Right kidney (tissue), 9 donors: ENCODE data around the gene TEC.
"Not testable (repeated sequence)": the region's sequence is repeated elsewhere in the genome, so short reads cannot be mapped to it uniquely, and the experiment has no call there.

ENCODE experiments used
- DNase-seq: peaks from one replicate; pipeline ENCODE4 v3.0.0-alpha.2; 2016
- long read RNA-seq, 8 donors: transcript quantifications; one replicate each; lab custom pipeline, GENCODE V29; 2026

Gene TEC
- long read RNA-seq, donor 1 = 0 reads
- long read RNA-seq, donor 2 = 0 reads
- long read RNA-seq, donor 3 = 0 reads
- long read RNA-seq, donor 4 = 0 reads
- long read RNA-seq, donor 5, partial matches to known transcripts = 0 of 1 reads
- long read RNA-seq, donor 5, other reads (novel, unspliced or antisense) = 0 of 1 reads
- long read RNA-seq, donor 6, partial matches to known transcripts = 0 of 1 reads
- long read RNA-seq, donor 6, other reads (novel, unspliced or antisense) = 0 of 1 reads
- long read RNA-seq, donor 7 = 0 reads
- long read RNA-seq, donor 8 = 0 reads

DNA sequence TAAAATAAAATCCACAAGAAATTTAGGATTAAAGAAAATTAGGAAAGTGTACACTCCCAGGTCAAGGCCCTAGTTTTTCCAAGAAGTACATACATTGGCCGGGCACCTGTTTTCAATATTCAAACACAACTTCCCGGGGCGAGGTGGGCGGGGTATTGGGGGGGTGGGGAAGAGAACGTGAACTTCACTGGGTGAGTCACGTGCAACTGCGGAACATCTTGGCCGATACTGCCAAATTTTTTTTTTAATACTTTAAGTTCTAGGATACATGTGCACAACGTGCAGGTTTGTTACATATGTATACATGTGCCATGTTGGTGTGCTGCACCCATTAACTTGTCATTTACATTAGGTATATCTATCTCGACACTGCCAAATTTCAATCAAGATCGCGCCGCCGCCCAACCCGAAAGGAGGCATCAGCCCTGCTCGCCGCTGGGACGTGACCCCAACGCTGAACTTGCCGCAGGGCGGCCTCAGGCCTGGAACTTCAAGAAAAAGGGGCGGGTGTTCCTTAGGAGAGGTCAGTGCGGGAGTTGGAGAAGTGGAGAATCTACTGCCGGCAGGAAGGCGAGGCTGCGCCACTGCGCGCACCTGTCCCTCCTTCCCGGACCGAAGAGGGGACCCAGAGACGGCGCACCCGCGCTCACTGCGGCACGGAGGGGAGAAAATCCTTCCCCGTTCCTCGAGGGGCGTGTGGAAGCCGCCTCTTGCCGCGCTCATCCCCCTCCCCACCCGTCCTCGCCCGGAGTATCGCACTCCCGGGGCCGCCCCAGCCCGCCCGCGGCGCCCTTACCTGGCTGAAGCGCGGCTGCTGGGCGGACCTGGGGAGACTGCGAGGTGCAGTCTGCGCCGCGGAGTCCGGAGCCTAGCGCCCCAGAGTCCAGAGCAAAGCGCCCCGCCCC lies at the start of gene TEC:
TEC (minus strand) TSS at position 883 of the 905 bp plus-strand sequence. CDS start 41,224 bp downstream, outside the sequence.
- peak; percentile 80 for DNase-seq

DNA sequence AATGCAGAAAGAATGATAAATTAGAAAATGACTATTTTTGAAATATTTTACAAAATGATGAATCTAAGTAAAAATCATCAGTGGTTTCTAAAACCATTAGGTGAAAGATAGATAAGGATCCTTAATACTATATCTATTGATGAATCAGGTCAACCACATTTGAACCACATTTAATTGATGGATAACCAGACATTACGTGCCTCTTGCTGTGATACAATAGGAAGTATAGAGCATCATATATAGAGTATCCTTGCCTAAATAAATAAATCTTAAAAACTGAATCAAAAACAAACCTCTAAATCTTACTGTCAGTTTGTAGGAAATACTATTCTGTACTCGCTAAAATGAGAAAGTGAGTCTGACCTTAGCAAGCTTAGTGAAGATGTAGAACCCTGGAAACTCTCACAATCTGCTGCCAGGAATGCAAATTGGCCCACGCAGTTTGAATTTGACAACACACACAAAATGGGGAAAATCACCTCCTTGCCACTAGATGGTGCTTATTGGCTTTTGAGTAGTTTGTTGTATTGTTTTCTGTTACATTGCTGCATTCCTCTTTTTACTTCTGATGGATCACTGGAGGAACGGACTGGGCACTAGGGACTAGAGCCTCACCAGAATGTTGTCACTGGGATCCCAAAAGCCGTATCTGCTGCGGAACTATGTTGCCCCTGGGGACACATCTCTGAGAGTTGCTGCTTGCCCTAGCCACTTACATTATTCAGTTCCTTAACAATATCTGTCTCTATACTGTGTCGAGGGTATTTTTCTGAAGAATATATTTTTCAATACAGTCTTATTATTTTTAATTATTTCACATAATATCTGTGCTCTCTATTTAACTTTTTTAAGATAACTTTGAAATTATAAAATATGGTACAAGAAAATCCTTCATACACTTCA lies 46.3 kb upstream of the TEC start:
- no peak for DNase-seq

DNA sequence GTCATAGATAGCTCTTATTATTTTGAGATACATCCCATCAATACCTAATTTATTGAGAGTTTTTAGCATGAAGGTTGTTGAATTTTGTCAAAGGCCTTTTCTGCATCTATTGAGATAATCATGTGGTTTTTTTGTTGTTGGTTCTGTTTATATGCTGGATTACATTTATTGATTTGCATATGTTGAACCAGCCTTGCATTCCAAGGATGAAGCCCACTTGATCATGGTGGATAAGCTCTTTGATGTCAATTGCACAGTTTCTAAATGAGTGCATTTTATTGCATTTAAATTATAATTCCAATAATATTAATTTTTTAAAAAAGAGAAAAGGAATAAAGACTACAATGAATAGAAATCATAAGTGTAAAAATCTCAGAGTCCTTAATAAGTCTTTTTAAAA lies 45.1 kb upstream of the TEC start:
- DNase-seq = not testable (repeated sequence)

DNA sequence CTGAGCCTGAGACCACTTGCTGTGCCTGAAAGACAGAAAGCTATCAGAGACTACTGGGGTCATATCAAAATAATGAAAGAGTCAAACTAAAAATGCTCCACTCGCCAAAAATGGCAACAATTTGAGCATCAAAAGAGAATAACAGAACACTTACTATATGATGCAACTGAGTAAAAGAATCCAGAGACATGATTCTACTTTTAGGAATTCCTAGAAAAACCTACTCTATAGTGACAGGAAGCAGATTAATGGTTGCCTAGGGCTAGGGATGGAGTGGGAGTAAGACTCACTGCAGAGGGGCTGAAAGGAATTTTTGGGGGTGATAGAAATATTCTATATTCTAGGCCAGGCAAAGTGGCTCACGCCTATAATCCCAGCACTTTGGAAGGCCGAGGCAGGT lies 42.3 kb upstream of the TEC start:
- DNase-seq = no peak

DNA sequence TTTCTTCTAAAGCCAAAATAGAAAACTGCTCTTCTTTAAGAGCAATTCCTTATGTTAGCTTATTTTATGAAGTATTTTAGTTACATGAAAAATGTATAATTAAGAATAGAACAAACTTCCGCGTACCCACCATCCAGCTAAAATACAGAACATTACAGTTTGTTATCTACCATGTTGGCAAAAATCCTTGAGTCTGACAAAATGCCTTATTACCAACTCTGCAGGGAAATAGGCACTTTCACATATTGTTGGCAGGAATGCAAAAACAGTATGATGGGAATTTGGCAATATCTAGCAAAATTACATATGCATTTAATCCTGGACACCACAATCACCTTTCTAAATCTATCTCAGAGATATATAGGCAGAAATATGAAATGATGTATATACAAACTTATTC lies 39.3 kb upstream of the TEC start:
- no peak for DNase-seq

DNA sequence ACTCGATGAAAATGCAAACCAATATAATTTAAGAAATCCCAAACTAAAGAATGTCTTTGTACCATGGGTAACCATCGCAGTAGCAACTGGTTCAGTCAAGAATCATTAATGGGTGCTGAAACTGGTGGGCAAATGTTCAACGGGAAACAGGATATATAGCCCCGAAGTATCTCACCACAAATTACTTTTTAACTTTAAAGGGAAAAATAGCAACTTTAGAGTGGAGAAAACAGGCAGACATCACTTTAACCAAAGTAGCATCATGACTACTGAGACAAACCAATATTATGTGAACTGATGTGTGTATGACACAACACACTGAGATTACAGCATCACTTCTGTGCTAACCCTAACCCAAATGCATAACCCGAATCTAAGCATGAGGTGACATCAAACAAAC lies 37.9 kb upstream of the TEC start:
- no peak for DNase-seq

DNA sequence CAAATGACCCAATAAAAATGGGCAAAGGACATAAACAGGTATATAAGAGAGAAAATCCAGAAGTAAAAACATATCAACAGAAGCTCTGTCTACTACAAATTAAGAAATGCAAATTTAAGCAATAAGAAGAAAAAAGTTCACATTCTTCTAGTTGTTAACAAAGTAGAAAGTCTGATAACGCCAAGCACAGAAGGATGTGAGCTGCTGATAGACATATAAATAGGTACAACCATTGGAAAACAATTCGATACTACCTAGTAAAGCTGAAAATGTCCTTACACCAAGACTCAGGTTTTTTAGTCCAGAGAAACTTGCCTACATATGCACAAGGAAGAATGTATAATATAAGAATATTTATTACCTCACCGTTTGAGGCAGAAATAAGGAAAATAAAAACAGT lies 35.9 kb upstream of the TEC start:
- no peak for DNase-seq

DNA sequence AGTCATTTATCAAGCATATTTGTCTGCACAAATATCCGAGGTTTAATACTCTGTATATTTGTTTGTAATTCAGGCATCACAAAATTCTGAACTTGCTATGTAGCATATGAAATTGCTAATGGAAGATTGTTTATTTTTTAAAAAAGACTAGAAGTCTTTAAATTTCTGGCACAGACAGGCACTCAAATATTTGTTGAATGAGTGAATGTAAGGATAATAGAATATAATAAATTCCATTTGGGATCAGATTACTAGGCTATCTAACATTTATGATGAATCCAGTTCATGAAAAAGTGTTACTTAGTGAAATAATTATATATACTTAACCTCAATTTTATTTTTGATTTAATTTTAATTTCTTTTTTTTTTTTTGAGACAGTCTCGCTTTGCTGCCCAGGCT lies 30.4 kb upstream of the TEC start:
- no peak for DNase-seq

DNA sequence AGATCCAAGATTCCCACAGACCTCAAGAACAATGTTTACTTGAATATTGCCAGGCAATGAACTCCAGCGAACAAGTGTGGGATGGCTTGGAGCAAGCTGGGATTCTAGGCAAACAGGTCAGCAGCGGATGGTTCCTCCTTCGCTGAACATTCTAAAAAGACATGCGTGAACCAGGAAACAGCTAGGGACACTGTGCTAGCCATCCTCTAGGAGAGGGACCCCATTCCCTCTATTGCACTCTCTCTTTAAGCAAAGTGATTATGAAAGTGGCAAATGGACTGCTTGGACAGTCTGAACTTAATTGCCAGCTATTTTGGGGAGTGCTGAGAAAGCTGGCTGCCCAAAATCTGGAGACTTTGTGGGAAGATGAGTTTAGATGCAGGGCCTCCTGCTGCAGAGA lies 29.9 kb upstream of the TEC start:
- no peak for DNase-seq

DNA sequence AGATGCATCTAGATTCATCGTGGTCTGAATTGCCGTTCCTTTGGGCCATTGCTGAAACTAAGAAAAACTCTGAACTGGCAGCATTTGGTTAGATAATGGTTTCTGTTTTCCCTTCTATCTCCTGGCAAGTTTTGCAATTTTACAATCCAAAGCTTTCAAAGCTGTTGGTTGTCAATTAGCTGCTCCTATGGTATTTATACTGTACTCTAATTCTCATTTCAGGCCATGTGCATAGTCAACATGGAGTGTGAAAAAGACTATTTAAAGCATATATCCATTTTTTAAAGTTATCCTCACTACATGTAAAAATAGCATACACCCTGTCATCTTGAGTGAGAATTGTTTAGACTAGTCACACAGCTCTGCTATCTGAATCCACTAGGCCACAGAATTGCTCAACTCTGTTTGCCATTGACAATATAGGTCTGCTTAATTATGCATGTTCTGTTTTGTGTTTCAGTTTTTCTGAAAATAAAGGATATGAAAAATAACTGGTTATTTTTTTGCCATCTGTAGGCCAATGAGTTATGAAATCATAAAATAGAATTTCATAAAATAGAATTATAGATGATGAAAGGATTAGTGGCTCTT lies 27.7 kb upstream of the TEC start:
- DNase-seq = no peak

DNA sequence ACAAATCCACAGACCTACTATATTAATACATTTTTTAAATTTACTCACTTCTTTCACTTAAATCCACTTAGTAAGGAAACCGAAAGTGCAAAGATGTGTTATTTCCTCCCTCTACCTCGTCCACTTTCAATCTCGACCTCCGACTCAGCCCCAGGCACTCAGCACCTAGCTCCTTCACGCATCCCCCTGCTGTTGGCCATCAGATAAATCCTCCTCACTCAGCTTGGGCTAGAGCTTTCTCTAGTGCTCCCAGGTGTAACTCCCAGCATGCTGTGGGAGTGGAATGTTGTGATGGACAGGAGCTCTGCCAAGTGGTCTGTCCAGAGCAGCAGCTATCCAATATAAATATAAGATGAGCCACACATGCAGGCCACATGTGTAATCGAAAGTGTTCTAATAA lies 26.7 kb upstream of the TEC start:
- no peak for DNase-seq

DNA sequence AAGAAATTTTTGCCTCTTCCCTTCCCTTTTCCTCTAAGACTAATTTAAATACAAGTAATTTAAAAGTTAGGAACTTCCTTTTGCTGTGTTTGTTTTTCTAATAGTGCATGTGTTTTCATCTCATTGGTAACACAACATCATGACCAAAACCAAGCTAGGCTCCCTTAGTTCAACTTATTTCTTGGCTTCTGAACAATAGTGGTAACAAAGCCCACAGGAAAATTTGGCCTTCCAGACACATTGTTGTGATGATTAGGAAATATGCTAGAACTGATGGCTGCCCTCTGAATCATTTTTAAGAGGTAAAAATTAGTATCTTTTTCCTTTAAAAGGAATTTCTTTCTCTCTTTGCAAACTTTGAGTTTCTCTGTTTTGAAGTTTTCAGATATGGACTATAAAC lies 25.5 kb upstream of the TEC start:
- no peak for DNase-seq

DNA sequence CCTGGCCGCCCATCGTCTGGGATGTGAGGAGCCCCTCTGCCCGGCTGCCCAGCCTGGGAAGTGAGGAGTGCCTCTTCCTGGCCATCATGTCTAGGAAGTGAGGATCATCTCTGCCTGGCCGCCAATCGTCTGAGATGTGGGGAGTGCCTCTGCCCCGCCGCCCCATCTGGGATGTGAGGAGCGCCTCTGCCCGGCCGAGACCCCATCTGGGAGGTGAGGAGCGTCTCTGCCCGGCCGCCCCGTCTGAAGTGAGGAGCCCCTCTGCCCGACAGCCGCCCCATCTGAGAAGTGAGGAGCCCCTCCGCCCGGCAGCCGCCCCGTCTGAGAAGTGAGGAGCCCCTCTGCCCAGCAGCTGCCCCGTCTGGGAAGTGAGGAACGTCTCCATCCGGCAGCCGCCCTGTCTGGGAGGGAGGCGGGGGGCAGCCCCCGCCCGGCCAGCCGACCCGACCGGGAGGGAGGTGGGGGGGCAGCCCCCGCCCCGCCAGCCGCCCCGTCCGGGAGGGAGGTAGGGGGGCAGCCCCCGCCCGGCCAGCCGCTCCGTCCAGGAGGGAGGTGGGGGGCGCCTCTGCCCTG lies 22.7 kb upstream of the TEC start:
- DNase-seq = not testable (repeated sequence)

DNA sequence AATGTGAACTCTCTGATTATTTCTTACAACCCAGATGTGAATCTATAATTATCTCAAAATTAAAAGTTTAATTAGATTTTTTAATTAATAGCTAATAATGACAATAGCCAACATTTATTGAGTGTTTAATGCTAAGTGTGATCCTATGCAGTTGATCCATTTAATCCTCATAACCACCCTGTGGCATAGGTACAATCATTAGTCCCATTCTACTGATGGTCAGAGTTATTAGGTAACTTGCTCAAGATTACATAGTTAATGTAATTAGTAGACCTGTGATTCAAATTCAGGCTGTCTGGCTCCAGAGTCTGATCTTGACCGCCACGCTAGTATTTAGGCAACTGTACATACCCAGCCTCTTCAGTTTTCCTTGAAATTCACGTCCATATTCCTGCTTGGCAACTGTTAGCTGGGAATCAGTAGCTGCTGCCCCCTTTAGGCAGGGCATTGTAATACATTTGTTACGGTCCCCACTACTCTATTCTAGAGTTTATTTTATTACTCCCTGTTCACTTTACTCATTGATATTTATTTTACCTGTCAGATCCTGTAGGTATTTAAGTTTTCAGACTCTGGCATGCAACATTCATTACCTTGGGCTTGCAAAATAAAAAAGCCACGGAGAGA lies 20.6 kb upstream of the TEC start:
- no peak for DNase-seq

DNA sequence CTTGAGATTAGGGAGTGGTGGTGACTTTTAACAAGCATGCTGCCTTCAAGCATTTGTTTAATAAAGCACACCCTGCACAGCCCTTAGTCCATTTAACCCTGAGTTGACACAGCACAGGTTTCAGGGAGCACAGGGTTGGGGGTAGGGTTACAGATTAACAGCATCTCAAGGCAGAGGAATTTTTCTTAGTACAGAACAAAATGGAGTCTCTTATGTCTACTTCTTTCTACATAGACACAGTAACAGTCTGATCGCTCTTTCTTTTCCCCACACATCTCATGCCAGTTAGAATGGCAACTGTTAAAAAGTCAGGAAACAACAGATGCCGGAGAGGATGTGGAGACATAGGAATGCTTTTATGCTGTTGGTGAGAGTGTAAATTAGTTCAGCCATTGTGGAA lies 16.4 kb upstream of the TEC start:
- not testable (repeated sequence) for DNase-seq

DNA sequence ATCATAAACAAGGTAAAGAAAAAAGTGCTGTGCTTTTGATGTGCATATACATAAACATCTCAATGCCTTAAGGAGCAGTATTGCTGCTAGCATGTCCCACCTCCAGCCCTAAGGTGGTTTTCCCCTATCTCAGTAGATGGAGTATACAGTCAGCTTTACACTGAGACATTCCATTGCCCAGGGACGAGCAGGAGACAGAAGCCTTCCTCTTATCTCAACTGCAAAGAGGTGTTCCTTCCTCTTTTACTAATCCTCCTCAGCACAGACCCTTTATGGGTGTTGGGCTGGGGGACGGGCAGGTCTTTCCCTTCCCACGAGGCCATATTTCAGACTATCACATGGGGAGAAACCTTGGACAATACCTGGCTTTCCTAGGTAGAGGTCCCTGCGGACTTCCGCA lies 16.0 kb upstream of the TEC start:
- not testable (repeated sequence) for DNase-seq

DNA sequence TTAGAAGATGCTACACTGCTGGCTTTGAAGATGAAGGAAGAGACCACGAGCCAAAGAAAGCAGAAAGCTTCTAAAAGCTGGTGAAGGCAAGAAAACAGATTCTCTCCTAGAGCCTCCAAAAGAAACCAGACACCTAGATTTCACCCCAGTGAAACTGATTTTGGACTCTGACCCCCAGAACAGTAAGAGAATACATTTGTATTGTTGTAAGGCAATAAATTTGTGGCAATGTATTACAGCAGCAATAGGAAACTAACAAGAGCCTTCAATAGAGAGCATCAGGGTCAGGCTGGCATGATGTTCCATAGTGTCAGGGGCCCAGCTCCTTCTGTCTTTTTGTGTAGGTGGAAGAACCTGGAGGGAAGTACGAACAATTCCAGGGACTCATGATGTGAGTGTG lies 6.0 kb upstream of the TEC start:
- DNase-seq = no peak

DNA sequence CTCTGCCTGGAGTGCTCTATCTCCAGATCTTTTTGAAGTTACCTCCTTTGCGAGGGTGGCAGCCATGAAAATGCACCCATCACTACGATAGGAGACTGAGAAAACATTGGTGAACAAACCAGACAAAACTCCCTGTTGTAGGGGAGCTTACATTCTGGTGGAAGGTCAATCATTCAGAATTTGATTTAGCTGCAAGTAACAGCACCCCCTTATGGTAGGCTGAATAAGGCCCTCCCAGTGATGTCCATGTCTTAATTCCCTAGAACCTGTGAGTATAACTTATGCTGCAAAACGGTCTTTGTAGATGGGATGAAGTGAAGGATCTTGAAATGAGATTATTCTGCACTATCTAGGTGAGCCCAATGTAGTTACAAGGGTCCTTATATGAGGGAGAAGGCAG lies 5.6 kb upstream of the TEC start:
- no peak for DNase-seq

DNA sequence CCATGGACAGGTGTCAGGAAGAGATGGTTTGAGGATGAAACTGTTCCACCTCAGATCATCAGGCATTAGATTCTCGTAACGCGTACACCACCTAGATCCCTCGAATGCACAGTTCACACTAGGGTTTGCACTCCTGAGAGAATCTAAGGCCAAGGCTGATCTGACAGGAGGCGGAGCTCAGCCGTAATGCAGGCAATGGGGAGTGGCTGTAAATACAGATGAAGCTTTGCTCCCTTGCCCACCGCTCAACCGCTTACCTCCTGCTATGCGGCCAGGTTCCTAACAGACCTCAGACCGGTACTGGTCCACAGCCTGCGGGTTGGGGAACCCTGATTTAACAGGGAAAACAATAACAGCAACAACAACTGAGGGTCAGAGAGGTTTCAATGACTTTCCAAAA lies 2.0 kb upstream of the TEC start:
- no peak for DNase-seq

DNA sequence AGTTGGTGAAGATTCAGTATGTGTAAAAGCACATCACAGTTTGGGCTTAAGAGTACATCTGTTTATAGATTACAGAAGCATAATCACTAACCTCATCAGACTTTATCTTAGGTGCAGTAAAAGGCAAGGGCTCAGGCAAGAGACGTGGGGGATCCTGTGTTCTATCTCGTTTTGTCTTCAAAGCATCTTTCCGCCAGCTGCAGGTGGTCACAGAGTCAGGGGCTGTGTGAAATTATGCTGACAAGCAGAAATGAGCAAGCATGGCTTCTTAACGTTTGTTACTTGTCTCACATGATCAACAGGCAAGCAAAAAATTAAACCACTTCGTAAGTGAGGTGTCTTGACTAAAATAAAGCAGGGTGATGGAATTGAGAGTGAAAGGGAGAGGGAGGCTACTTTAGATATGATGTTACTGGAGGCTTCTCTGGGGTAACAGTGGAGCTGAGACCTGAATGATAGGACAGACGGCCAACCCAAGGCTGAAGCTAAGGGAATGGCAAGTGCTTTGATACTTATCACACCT lies 1.4 kb upstream of the TEC start:
- no peak for DNase-seq

DNA sequence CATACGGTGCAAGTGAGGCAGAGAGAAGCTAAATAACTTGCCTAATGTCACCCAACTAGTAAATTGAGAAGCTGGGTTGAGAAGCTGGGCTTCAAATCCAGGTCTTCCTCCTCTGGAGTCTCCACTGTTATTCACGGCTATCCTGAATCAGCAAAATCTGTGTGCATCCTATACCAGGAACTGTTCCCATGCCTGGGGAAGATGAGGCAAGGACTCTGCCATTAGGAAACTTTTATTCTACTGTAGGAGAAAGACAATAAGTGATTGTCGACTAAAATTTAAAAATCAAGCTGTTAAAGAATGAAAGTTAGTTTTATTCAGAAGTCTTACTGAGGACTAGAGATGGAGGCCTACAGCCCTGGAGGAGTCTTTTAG lies 872 bp upstream of the TEC start:
- DNase-seq = no peak
